ENCODE data around the gene YARS1.

Gene YARS1

DNA sequence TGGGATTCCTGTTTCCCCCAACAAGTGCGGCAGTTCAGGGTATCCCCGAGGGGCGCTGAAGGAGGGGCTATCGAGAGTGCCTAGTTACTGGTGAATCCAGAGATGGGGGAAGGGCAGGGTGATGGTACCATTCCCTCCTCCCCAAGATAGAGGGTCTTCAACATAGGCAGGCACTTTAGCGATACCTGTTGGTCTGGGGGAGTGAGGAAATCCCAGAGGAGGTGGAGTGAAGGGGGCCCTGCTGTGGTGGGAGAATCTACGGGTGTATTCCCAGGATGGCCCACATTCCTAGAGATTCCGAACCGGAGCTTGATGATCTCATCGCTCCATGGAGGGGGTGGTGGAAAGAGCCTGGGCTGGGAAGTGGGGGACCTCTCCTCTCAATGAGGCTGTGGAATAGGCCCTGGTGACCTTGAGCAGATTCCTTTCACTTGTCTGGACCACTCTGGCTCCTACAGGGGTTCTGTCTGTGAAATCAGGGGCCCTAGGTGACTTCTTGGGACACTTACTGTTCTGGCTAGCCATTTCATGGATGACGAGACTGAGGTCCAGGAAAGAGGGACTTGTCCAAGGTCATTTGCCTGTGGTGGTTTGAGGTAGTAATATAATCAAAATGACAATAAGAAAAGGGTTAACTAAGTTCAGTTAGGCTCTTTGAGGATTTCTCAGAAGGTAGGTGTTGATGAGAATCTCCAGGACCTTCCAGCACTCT, 61.9 kb downstream of the YARS1 start:
- H3K27ac ChIP-seq, result peak overlapping the region; percentile 75; the same call in 1 of the 2 replicates

DNA sequence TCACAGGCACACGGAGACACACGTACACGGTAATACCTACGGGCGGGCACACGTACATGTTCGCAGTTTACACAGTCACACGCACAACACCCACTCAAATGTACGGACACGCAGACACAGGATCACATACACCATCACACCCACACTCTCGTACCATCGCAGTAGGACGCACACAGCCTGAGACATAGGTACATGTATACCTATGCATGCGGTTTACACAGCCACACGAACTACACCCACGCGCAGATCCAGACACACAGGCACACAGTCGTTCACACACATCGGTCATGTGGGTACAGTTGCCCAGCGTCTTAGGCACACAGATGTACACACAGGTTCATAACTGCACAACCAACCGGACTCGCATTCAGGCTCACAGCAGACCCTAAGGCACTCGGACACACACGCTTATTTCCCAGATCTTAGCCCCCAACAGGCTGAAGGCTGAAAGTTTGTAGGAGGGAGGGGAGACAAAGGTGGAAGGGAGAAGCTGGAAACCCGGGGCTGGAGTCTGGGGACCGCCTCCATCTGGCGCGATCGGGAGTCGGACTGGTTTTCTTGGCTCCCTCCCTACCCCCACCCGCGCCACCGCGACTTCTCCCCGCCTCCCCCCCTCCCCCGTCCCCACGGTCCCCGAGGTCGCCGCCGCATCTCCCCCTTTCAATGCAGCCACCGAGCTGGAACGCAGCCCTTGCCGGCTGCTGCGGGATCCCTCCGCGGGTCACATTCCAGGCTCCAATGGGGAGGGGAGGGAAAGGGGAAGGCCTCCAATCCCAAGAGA, 62.7 kb downstream of the YARS1 start:
- peak overlapping the region; percentile 75 for H3K27ac ChIP-seq
- TF ChIP-seq, protein P1, sequence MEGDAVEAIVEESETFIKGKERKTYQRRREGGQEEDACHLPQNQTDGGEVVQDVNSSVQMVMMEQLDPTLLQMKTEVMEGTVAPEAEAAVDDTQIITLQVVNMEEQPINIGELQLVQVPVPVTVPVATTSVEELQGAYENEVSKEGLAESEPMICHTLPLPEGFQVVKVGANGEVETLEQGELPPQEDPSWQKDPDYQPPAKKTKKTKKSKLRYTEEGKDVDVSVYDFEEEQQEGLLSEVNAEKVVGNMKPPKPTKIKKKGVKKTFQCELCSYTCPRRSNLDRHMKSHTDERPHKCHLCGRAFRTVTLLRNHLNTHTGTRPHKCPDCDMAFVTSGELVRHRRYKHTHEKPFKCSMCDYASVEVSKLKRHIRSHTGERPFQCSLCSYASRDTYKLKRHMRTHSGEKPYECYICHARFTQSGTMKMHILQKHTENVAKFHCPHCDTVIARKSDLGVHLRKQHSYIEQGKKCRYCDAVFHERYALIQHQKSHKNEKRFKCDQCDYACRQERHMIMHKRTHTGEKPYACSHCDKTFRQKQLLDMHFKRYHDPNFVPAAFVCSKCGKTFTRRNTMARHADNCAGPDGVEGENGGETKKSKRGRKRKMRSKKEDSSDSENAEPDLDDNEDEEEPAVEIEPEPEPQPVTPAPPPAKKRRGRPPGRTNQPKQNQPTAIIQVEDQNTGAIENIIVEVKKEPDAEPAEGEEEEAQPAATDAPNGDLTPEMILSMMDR (conservative IDR thresholded peaks at IDR 0.05), result no peak

More for the DNA sequence above, 61.9 kb downstream of the YARS1 start:
- TF ChIP-seq, protein P1 (conservative IDR thresholded peaks at IDR 0.05), result no peak

DNA sequence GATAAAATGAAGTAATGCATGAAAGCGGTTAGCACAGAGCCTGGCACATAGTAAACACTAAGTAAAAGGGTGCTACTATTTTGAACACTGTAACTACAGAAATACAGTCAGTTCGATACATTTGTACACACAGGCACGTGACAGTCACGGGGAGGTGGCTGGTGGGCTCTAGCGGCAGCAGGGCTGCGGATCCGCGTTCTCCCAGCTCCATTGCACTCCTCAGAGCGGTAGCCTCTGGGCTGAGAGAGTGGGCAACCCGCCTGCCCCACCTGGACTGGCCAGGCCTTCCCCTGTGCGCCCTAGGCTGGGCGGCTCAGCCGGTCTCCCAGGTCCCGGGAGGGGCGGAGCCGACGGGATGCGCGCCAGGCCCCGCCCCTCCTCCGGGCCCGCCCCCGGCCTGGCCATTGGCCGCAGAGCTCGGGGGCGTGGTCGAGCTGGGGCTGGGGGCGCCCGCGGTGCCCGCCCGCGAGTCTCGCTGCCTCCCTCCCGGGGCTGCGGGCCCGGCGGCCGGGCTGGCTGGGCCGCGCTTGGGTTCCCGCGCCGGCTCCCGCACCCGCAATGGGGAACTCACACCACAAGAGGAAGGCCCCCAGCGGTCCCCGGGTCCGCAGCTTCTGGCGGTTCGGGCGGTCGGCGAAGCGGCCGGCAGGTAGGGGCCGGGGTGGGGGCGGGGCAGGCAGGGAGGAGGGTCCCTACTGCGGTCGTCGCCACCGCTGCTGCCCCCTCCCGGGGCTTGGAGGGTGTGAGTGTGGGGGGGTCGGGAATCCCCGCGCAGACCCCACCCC, 63.4 kb downstream of the YARS1 start:
- TF ChIP-seq, protein P1 (conservative IDR thresholded peaks at IDR 0.05), result no peak; the same call in 1 of the 2 replicates
- peak overlapping the region; percentile 75 for H3K27ac ChIP-seq

DNA sequence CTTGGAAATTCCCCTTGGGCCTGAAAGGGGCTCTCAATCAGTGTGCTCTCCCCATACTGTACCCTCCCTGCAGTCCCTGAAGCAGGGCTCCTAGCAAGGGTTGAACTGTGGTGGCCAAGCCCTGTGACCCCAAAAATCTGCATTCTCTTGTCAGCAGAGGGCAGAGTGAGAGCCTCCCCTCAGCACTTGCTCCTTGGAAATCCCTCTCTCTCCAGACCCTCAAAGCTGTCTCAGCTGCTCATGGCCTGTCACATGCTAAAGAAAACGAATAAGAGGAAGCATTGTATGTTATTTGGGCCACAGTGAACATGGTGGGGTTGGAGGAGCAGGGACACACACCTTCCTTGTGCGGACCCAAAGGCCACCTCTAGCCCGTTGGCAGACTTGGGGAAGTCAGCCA, 67.4 kb downstream of the YARS1 start:
- TF ChIP-seq, protein P1 (conservative IDR thresholded peaks at IDR 0.05), result no peak
- H3K27ac ChIP-seq, result no peak overlapping the region

DNA sequence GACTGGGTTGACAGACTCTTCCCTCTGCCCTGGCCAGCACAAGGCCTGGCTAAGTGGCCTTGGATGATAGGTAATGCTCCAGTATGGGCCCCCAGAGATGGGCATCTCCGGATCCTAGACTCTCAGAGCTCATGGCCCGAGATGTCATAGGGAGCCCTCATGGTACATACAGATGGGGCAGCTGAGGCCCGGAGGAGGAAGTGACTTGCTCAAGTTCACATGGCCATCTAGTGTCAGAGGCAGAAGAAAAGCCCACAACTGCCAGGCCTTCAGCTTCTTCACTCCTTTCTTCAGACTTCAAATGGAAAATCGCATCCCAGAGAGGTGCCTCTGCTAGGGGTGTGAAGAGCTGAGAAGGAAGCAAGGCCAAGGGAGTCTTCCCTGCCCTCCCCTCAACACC, 67.8 kb downstream of the YARS1 start:
- TF ChIP-seq, protein P1 (conservative IDR thresholded peaks at IDR 0.05), result no peak
- no peak overlapping the region for H3K27ac ChIP-seq

DNA sequence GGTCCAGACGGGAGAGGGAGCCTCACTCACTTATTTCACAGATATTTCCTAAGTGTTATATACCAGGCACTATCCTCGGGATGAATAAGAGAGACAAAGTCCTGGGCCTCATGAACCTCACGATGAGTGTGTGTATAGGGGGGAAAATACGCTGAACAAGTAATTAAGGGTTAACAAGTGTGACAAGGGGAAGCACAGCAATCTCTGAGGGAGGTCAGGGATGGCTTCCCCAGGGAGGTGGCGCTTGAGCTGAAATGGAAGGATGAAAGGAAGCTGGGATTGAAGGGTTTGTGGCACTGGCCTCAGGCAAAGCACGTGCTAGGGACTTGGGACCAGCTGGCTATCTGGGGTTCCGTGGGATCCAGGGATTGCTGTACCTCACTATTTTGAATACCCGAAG, 68.2 kb downstream of the YARS1 start:
- no peak overlapping the region for H3K27ac ChIP-seq
- TF ChIP-seq, protein P1 (conservative IDR thresholded peaks at IDR 0.05), result no peak

DNA sequence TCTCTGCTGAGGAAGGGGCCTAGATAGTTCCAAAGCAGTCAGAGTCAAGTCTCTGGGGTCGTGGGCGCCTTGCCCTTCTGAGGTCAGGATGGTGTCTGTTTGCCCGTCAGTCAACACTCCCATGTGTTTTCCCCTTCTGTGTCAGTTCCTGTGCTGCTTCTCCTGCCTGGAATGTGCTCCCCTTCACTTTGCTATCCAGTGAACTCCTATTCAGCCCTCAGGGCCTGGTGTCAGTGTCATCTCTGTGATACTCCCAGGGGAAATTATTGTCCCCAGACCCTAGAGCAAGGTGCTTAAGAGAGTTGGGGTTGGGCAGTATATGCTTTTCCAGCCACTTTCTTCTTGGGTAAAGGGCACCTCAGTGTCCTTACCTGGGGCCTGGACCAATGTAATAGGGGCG, 68.8 kb downstream of the YARS1 start:
- TF ChIP-seq, protein P1 (conservative IDR thresholded peaks at IDR 0.05), result no peak
- H3K27ac ChIP-seq, result no peak overlapping the region
